Fibroblast of skin of back (primary cell): ENCODE measurements around the gene LPIN3.

Experiments
- DNase-seq: peaks from one replicate; pipeline ENCODE4 v3.0.0-alpha.2; 2013

The LPIN3 gene

DNA sequence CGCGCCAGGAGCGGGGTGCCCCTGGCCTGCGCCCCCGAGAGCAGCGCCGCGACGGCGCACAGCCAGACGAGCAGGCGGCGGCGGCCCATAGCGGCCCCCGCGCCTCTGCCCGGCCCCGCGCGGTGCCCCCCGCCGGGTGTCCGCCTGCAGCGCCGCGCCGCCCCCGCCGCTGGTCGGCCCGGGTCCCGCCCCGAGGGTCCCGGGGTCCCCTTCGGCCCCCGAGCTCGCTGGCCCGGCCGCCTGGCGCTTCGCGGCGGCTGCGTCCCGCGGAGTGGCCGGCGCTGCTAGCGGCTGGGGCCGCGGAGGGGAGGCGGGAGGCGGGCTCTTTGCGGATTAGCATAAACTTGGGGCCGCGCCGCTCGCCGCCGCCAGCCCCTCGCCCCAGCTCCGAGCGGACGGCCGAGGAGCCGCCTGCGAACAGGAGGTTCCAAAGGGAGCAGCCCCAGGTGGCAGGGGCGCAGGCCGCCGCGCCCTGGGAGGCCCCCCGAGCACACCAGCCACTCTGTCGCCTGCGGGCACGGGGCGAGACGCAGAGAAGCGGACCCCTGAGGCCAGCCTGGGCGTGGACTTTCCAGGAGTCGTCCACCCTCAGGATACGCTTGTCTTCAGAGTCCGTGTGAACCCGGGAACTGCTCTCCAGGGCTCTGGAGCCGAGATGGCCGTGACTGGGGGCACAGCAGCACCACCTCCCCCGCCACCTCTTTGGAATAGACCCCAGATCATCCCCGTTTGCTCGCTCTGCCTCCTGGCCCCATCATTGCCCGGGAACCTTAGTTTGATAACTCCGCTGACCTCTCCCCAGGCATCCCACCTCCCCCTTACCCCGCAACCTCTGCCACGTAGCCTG is 26.1 kb downstream of the LPIN3 start, which contains the start of gene EMILIN3:
EMILIN3 (minus strand) TSS at position 273 of the 847 bp plus-strand sequence; CDS start at position 89, 184 bp downstream.
- DNase-seq = no peak

DNA sequence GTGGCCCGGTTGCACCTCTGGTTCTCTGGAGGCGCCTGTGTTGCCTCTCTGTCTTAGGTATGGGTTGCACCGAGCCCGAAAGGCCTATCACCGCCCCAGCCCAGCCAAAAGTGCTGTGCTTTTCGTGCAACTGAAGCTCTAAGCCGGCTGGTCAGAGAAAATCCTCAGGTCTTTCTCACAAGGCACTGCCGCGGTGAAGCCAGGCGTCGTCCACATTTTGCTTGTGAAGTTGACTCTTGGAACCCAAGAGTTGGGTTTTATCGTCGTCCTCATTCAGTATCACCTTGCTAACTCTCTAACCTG is 26.7 kb downstream of the LPIN3 start:
- no peak for DNase-seq

GRCh38 chr20:41367956-41368355 is 27.3 kb downstream of the LPIN3 start:
- no peak for DNase-seq

DNA sequence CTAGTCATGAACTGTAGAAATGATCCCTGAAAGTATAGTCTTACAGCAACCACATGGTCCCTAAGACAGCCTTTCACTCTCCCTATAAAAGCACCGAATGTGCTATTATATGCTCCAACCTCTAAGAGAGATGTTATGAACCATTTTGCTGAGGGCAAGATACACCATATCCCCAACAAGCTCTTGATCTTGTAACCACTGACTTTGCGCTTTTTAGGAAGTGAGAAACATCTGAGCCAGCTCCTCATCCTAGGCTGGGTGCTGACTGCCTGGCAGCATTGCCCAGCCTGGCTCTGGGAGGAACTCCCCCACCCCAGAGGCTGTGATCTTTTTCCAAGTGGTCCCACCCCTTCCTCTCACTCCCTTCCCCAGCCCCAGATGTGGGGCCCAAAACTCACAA is 29.1 kb downstream of the LPIN3 start:
- no peak for DNase-seq

GRCh38 chr20:41370176-41370575 is 29.6 kb downstream of the LPIN3 start:
- DNase-seq = no peak

GRCh38 chr20:41371371-41371770 is 30.8 kb downstream of the LPIN3 start:
- DNase-seq = no peak

- no peak for DNase-seq
Measured at GRCh38 chr20:41373251-41373783, 32.7 kb downstream of the LPIN3 start.

DNA sequence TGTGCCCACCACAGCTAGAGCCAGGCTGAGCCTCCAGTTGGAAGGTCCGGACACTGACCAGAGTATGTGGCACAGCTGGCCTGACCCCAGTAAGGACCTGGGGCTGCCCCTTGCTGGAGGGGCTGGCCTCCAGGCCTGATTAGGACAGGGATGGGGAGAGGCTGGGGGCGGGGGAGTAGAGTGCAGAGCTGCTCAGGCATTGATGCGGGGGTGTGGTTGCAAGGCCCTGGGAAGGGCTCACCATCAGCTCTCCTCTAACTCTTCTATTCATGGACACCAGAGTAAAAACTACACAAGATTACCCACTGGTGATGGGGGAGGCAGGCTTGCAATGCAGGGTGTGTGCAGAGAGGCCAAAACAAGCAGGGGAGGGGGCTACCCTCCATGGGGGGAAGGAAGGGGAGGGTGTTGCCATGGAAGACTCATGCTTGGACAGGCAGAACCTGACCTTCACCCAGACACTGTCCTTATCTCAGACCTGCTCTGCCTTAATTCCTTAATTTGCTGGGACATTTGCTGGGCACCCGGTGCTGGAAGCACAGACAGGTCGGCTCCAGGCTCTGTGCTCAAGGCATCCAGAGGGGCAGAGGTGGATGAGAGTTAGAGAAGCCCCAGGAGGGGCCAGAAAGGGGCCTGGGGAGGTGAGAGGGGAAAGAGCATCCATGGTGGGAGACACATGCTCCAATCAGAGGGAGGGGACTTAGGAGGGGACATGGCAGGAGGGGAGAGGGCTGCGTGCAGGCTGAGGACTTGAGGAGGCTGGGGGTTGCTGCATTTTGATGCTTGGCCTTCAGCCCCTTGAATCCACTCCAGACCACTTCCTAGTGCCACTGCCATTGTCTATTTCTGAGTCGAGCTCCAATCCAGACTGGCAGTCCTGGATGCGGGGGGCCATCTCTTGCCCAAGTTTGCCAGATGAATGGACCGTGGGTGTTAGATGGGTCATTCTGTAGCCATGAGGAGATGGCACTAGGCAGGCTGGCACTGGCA is 33.6 kb downstream of the LPIN3 start:
- no peak for DNase-seq

GRCh38 chr20:41375846-41376245 is 35.2 kb downstream of the LPIN3 start:
- DNase-seq = no peak

GRCh38 chr20:41376349-41376748 is 35.7 kb downstream of the LPIN3 start:
- no peak for DNase-seq

GRCh38 chr20:41377275-41377674 is 36.7 kb downstream of the LPIN3 start:
- no peak for DNase-seq

- no peak for DNase-seq
Measured at GRCh38 chr20:41379551-41379950, 38.9 kb downstream of the LPIN3 start.

- DNase-seq = no peak
Measured at GRCh38 chr20:41380551-41381193, 40.1 kb downstream of the LPIN3 start.

GRCh38 chr20:41382791-41383305 is 42.2 kb downstream of the LPIN3 start:
- no peak for DNase-seq

- peak; percentile 16 for DNase-seq
Measured at GRCh38 chr20:41386502-41387427, 46.1 kb downstream of the LPIN3 start.

GRCh38 chr20:41387444-41387851 is 46.8 kb downstream of the LPIN3 start:
- peak; percentile 21 for DNase-seq

- no peak for DNase-seq
Measured at GRCh38 chr20:41390889-41391288, 50.3 kb downstream of the LPIN3 start.

DNA sequence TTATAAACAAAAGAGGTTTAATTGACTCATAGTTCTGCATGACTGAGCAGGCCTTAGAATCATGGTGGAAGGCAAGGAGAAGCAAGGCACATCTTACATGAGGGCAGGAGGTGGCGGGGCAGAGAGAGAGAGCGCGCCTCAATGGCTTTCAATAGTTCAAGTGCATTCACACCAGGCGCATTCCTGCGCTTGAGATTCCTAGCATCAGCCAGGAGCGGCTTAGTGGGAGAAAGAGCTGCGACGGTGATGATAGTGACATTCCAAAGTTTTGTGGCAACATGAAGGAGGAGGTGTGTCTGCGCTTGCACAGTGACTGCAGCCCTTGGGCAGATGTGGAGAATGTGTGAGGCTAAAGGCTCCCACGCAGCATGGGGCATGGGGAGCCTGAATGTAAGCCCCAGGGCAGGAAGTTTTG is 51.0 kb downstream of the LPIN3 start:
- peak; percentile 53 for DNase-seq

- DNase-seq = no peak
Measured at GRCh38 chr20:41392295-41392694, 51.7 kb downstream of the LPIN3 start.

DNA sequence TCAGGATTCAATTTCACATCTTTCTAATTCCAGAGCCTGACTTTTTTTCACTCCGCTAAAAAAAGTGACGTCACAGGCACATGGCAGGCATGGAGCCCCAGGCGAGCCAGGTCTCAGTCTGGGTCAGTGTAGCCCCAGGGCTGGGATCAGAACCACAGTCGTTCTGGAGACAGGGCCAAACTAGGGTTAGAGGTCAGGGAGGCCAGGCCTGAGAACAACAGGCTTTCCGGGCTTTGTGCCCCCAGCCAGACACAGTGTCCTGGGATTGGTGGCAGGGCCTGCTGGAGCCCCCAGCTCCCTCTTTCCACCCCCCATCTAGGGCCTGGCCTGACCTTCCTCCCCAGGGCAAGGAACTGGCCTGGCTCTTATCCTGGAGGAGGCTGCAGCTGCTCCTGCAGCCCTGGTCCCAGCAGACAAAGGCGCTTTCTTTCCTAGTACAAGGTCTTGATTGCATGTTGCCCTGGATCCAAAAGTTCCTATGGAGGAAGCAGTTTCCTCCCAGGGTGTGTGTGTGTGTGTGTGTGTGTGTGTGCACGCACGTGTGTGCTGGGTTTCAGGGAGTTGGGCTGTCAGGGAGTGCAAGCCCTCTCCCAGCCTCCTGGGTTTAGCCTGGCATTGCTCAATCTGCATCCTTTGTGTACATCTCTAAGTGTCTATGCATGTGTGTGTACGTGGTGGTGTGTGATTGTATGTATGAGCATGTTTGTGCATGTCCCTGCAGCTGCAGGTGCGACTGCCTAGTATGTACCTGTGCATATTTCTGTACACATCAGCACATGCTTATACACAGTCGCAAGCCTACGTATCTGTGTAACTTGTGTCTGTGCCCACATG is 52.5 kb downstream of the LPIN3 start:
- no peak for DNase-seq
